Measurements from ENCODE around the gene UBAP1.
"Not testable (repeated sequence)": the region's sequence is repeated elsewhere in the genome, so short reads cannot be mapped to it uniquely, and the experiment has no call there.

UBAP1 gene

GRCh38 chr9:34206561-34206960, 27.7 kb downstream of the UBAP1 start:
- intact Hi-C loops (cut with DNase I; ENCODE audit: low total_unique reads), result no loop called here
- peaks cover 0 to 27% (median 12%) of the 10 kb centered on the region in 4 donors for H3K4me1 ChIP-seq
- H3K9me3 ChIP-seq, result no peaks in the 10 kb centered on the region
- H3K27me3 ChIP-seq, result no peaks in the 10 kb centered on the region
- no peak for DNase-seq
- peaks cover 0 to 6% (median 0%) of the 10 kb centered on the region in 3 donors for H3K36me3 ChIP-seq
- no peak for TF ChIP-seq CTCF (IDR thresholded peaks at IDR 0.05)
- no peak overlapping the region for H3K27ac ChIP-seq
- no peak overlapping the region for H3K4me3 ChIP-seq

- TF ChIP-seq CTCF (IDR thresholded peaks at IDR 0.05), result no peak
- intact Hi-C loops (cut with DNase I; ENCODE audit: low total_unique reads), result no loop called here
- Histone ChIP-seq H3K4me1 (no peaks in the 10 kb centered on the region), H3K4me3 (no peak overlapping the region), H3K27me3 (no peaks in the 10 kb centered on the region), H3K27ac (no peak overlapping the region), H3K36me3 (no peaks in the 10 kb centered on the region), H3K9me3 (no peaks in the 10 kb centered on the region)
- DNase-seq, result no peak
Observed at GRCh38 chr9:34211395-34211794, 32.6 kb downstream of the UBAP1 start.

GRCh38 chr9:34214354-34215000, 35.6 kb downstream of the UBAP1 start:
- H3K27ac ChIP-seq; H3K27me3 ChIP-seq; intact Hi-C loops (cut with DNase I; ENCODE audit: low total_unique reads); H3K36me3 ChIP-seq; H3K4me3 ChIP-seq; H3K9me3 ChIP-seq; DNase-seq; H3K4me1 ChIP-seq: not testable (repeated sequence)

- Histone ChIP-seq H3K27me3 (no peaks in the 10 kb centered on the region), H3K27ac (no peak overlapping the region), H3K9me3 (no peaks in the 10 kb centered on the region), H3K36me3 (no peaks in the 10 kb centered on the region), H3K4me1 (peaks cover 0 to 4% (median 0%) of the 10 kb centered on the region in 4 donors), H3K4me3 (no peak overlapping the region)
- intact Hi-C loops (cut with DNase I; ENCODE audit: low total_unique reads), result no loop called here
- DNase-seq, result no peak
- no peak for TF ChIP-seq CTCF (IDR thresholded peaks at IDR 0.05)
Observed at GRCh38 chr9:34216325-34216724, 37.5 kb downstream of the UBAP1 start.

GRCh38 chr9:34217015-34217414, 38.2 kb downstream of the UBAP1 start:
- H3K4me3 ChIP-seq, result not testable (repeated sequence)

GRCh38 chr9:34218446-34218845, 39.6 kb downstream of the UBAP1 start:
- intact Hi-C loops (cut with DNase I; ENCODE audit: low total_unique reads), result no loop called here
- DNase-seq, result no peak
- Histone ChIP-seq H3K27me3 (no peaks in the 10 kb centered on the region), H3K9me3 (no peaks in the 10 kb centered on the region), H3K4me3 (no peak overlapping the region), H3K27ac (no peak overlapping the region), H3K36me3 (no peaks in the 10 kb centered on the region), H3K4me1 (peaks cover 0 to 4% (median 0%) of the 10 kb centered on the region in 4 donors)
- TF ChIP-seq CTCF (IDR thresholded peaks at IDR 0.05), result no peak

More at GRCh38 chr9:34217015-34217414, 38.2 kb downstream of the UBAP1 start:
- H3K36me3 ChIP-seq; H3K4me1 ChIP-seq; H3K27ac ChIP-seq; H3K27me3 ChIP-seq; H3K9me3 ChIP-seq; DNase-seq; intact Hi-C loops (cut with DNase I; ENCODE audit: low total_unique reads): not testable (repeated sequence)

GRCh38 chr9:34219421-34219820, 40.6 kb downstream of the UBAP1 start:
- no peak for TF ChIP-seq CTCF (IDR thresholded peaks at IDR 0.05)
- H3K27ac ChIP-seq, result no peak overlapping the region
- H3K4me1 ChIP-seq, result peaks cover 0 to 7% (median 0%) of the 10 kb centered on the region in 4 donors
- H3K9me3 ChIP-seq, result no peaks in the 10 kb centered on the region
- no peaks in the 10 kb centered on the region for H3K27me3 ChIP-seq
- intact Hi-C loops (cut with DNase I; ENCODE audit: low total_unique reads), result no loop called here
- H3K36me3 ChIP-seq, result no peaks in the 10 kb centered on the region
- no peak for DNase-seq
- H3K4me3 ChIP-seq, result no peak overlapping the region

Data from tibial artery (tissue), 4 donors.